ENCODE measurements around the gene CTNND2. TPM values are rescaled to one million over a fixed set of nuclear protein-coding genes. Genes with fewer than 3 reads are reported as not detected.

Gene CTNND2
- total RNA-seq, 4 donors from 2014 or later = 1.3 to 2.5 (median 2.1) TPM

DNA sequence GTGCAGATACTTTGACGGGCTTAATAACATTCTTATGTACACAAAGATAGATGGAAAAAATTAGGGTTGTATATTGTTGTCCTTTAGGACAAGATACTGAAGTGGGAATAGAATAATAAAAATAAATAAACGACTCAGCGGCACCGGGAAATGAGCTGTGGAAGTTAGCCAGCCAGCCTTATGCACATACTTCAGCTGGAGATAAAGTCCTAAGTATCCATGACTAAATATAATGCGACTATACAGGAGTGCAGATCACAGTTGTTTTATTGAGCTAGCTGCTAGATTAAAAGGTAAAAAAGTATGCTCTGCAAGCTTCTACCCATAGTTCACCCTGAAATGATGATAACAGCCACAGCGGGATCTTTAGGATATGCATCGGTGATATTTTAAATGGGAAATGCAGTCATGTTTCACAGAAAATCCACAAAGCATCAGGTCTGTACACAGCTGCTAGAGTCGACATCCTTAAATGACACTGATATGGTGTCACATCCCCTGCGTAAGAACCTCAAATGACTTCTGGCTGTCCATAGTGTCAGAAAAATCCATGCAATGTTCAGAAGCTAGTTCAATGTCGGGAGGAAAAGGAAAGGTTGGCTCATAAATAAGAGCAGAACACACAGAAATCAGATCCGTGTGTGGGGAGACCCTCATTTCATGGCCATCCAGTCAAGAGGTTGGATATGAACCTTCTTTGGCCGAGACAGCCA is 750.4 kb downstream of the CTNND2 start:
- Histone ChIP-seq H3K27ac (replicated peaks in 1 of 4) (no peak overlapping the region), H3K36me3 (no peaks in the 10 kb centered on the region), H3K4me1 (no peaks in the 10 kb centered on the region), H3K4me3 (no peak overlapping the region), H3K27me3 (peaks cover 0 to 16% (median 0%) of the 10 kb centered on the region in 4 donors), H3K9me3 (no peaks in the 10 kb centered on the region)
- intact Hi-C loops (cut with DNase I) = no loop called here
- TF ChIP-seq POLR2AphosphoS5 (IDR thresholded peaks at IDR 0.05) = no peak
- TF ChIP-seq, protein P1, sequence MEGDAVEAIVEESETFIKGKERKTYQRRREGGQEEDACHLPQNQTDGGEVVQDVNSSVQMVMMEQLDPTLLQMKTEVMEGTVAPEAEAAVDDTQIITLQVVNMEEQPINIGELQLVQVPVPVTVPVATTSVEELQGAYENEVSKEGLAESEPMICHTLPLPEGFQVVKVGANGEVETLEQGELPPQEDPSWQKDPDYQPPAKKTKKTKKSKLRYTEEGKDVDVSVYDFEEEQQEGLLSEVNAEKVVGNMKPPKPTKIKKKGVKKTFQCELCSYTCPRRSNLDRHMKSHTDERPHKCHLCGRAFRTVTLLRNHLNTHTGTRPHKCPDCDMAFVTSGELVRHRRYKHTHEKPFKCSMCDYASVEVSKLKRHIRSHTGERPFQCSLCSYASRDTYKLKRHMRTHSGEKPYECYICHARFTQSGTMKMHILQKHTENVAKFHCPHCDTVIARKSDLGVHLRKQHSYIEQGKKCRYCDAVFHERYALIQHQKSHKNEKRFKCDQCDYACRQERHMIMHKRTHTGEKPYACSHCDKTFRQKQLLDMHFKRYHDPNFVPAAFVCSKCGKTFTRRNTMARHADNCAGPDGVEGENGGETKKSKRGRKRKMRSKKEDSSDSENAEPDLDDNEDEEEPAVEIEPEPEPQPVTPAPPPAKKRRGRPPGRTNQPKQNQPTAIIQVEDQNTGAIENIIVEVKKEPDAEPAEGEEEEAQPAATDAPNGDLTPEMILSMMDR (IDR thresholded peaks at IDR 0.05) = no peak
- TF ChIP-seq POLR2A (IDR thresholded peaks at IDR 0.05; ENCODE audit: low read depth) = no peak
- no peak for TF ChIP-seq EP300 (IDR thresholded peaks at IDR 0.05)
- WGBS = 75% methylated on average over 12 of the region's 12 CpGs
- DNase-seq (ENCODE audit: extremely low spot score) = peak; percentile 55

DNA sequence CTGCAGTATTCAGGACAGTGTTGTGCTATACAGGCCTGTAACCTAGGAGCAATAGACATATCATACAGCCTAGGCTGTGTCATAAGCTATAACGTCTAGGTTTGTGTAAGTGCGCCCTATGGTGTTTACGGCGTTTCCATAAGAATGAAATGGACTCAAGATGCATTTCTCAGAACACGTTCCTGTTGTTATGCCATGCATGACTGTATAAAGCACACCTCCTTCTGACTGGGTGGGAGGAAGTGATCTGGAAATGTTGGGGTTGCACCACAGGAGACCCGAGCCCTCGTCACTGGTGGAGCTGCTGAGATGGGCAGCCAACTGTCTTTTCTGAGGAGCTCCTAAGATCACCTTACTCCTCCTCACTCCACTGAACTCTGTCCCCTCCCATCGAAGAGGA is 751.9 kb downstream of the CTNND2 start:
- TF ChIP-seq EP300 (IDR thresholded peaks at IDR 0.05) = no peak
- TF ChIP-seq, protein P1 (IDR thresholded peaks at IDR 0.05) = no peak
- TF ChIP-seq POLR2A (IDR thresholded peaks at IDR 0.05; ENCODE audit: low read depth) = no peak
- TF ChIP-seq POLR2AphosphoS5 (IDR thresholded peaks at IDR 0.05) = no peak
- H3K27me3 ChIP-seq = peaks cover 0 to 15% (median 0%) of the 10 kb centered on the region in 4 donors
- WGBS = 90% methylated on average over 8 of the region's 8 CpGs
- no peak overlapping the region for H3K27ac ChIP-seq (replicated peaks in 1 of 4)
- no peaks in the 10 kb centered on the region for H3K36me3 ChIP-seq
- intact Hi-C loops (cut with DNase I) = no loop called here
- H3K4me3 ChIP-seq = no peak overlapping the region
- no peaks in the 10 kb centered on the region for H3K9me3 ChIP-seq
- H3K4me1 ChIP-seq = no peaks in the 10 kb centered on the region
- DNase-seq (ENCODE audit: extremely low spot score) = no peak

DNA sequence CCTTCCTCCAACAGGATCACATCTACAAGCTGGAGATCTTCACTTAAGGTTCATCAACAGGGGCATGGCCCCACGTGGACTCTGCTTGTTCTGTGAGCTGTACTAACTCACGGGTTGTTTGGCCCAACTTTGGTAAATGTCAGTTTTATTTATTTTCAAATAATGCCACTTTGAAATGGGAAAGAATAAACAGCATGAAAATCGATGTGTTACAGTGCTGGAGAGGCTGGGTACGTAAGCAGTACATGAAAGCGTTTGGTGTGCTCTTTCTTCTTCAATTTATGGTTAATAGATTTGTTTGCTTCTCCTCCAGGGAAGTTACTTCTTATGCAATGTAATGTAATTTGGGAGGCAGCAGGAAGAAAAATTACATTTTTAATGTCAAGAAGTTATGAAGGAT is 753.3 kb downstream of the CTNND2 start:
- 45% methylated on average over 5 of the region's 5 CpGs for WGBS
- intact Hi-C loops (cut with DNase I) = no loop called here

DNA sequence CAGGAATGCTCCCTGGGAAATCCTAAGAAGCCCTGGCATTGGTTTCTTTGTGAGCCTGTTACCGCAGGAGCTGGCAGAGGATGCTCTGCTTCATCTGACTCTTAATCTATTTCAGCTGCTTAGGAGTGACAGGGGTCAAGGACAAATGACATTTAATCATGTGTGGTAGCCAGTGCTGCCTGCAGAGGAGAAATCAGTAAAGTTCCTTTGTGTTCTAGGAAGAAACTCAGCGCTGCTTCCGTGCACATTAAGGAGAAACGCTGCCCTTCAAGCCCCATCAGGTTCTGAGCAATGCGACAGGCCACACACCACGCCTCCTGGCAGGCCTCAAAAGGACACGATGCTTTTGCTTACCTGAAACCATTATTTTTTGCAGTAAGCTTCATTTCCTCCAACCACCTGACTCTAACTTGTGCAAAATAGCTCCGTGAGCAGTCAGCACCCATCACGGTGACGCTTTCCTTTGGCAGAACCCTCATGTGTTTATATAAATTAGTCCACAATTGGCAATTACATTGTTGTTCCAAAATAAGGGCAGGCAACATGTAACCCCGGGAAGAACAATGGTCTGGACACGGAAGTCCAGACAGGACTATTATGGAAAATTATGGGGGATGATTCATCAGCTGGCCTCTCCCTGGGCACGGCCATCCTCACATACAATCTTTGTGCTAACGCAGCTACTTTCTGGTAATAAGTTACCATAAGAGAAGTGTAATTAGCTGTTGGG is 755.3 kb downstream of the CTNND2 start:
- 77% methylated on average over 14 of the region's 14 CpGs for WGBS
- Histone ChIP-seq H3K27ac (replicated peaks in 1 of 4) (no peak overlapping the region), H3K4me1 (no peaks in the 10 kb centered on the region), H3K27me3 (peaks cover 0 to 9% (median 0%) of the 10 kb centered on the region in 4 donors), H3K4me3 (no peak overlapping the region), H3K9me3 (no peaks in the 10 kb centered on the region), H3K36me3 (no peaks in the 10 kb centered on the region)
- intact Hi-C loops (cut with DNase I) = no loop called here
- no peak for TF ChIP-seq POLR2A (IDR thresholded peaks at IDR 0.05; ENCODE audit: low read depth)
- TF ChIP-seq, protein P1 (IDR thresholded peaks at IDR 0.05) = no peak
- no peak for TF ChIP-seq POLR2AphosphoS5 (IDR thresholded peaks at IDR 0.05)
- no peak for TF ChIP-seq EP300 (IDR thresholded peaks at IDR 0.05)
- no peak for DNase-seq (ENCODE audit: extremely low spot score)

More for the DNA sequence above, 753.3 kb downstream of the CTNND2 start:
- no peak overlapping the region for H3K27ac ChIP-seq (replicated peaks in 1 of 4)
- H3K9me3 ChIP-seq = no peaks in the 10 kb centered on the region
- DNase-seq (ENCODE audit: extremely low spot score) = no peak
- H3K4me1 ChIP-seq = no peaks in the 10 kb centered on the region
- TF ChIP-seq POLR2AphosphoS5 (IDR thresholded peaks at IDR 0.05) (no peak), EP300 (IDR thresholded peaks at IDR 0.05) (no peak), POLR2A (IDR thresholded peaks at IDR 0.05; ENCODE audit: low read depth) (no peak)
- TF ChIP-seq, protein P1 (IDR thresholded peaks at IDR 0.05) = no peak
- H3K27me3 ChIP-seq = peaks cover 0 to 9% (median 0%) of the 10 kb centered on the region in 4 donors
- no peaks in the 10 kb centered on the region for H3K36me3 ChIP-seq
- no peak overlapping the region for H3K4me3 ChIP-seq

Data from esophagus muscularis mucosa (tissue), 4 donors.